Fibroblast of skin of left quadriceps (primary cell): ENCODE measurements around the gene EDNRA.

Experiments
- DNase-seq, 2 experiments: peaks; one replicate each; pipeline ENCODE4 v3.0.0-alpha.2; 2013; ENCODE audit warnings: low read depth in 2 of 2

EDNRA gene

GRCh38 chr4:147498031-147498660 is 17.2 kb downstream of the EDNRA start:
- DNase-seq, result peak; percentile 69 to 70

DNA sequence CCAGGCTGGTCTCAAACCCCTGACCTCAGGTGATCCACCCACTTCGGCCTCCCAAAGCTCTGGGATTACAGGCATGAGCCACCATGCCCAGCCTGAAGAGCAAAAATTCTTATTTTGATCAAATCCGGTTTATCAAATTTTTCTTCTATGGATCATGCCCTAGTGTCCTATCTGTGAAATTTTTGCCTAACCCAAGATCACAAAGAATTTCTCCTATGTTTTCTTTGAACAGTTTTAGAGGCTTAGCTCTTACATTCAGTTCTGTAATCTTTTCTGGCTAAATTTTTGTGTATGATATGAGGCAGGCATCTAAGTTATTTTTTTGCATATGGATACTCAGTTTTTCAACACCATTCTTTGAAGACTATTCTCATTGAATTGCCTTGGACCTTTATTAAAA is 27.4 kb downstream of the EDNRA start:
- DNase-seq, result no peak

- DNase-seq, result no peak
These were observed 28.5 kb downstream of the EDNRA start for GRCh38 chr4:147509386-147509785.

- peak; percentile 64 to 67 for DNase-seq
These were observed 30.2 kb downstream of the EDNRA start for GRCh38 chr4:147510962-147511668.

DNA sequence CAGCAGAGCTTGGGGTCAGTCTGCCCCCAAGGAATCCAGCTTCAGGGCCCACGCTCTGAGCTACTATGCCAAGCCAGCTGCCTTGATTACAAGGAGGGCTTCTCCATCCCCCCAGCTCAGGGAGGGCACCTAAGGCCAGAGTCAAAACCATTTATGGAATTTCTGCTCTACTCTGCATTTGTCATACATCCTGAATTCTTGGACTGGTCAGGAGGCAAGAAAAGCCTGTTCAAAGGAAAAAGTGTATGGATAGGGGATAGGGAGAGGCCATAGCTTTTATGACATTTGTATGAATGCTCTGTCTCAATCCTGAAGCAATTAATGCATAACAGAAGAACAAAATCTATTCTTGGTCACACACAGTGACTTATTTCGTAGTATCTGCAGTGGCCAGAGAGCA is 32.2 kb downstream of the EDNRA start:
- DNase-seq, result no peak

DNA sequence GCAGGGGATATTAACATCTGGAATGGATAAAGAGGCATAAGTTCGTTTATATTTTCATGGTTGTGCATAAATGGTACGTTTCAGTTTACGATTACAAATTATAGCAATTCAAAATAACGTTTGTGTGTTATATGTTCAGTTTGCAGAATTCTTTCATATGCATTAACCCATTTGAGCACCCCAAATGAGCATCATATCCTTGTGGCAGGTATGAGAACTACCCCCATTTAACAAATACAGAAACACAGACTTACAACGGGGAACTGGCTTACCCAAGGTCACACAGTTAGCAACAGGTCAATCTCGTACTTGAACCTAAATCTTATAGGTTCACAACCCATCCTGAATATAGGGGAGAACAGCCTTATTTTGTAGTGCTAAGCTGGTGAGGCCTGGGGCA is 33.1 kb downstream of the EDNRA start:
- DNase-seq, result no peak

- DNase-seq, result no peak
These were observed 34.5 kb downstream of the EDNRA start for GRCh38 chr4:147515220-147515936.

- DNase-seq, result no peak
These were observed 35.2 kb downstream of the EDNRA start for GRCh38 chr4:147516133-147516532.

DNA sequence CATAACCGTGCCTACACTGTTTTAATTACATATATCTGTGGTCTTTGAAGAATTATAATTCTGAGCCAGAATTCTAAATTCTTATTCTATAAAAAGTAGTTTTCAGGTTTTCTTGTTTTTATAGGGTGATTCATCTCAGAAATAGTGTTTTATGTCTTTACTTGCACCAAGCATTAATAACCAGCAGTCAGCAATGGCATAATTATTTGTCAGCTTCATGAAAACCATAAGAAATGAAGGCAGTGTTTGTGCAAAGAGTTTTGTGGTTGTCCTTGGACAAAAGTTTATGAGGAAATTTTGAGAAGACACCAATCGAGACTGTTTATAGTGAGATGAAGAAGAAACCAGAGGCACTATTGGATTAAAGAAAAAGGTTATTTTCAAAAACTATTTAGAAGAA is 37.2 kb downstream of the EDNRA start:
- peak; percentile 51 to 56 for DNase-seq

DNA sequence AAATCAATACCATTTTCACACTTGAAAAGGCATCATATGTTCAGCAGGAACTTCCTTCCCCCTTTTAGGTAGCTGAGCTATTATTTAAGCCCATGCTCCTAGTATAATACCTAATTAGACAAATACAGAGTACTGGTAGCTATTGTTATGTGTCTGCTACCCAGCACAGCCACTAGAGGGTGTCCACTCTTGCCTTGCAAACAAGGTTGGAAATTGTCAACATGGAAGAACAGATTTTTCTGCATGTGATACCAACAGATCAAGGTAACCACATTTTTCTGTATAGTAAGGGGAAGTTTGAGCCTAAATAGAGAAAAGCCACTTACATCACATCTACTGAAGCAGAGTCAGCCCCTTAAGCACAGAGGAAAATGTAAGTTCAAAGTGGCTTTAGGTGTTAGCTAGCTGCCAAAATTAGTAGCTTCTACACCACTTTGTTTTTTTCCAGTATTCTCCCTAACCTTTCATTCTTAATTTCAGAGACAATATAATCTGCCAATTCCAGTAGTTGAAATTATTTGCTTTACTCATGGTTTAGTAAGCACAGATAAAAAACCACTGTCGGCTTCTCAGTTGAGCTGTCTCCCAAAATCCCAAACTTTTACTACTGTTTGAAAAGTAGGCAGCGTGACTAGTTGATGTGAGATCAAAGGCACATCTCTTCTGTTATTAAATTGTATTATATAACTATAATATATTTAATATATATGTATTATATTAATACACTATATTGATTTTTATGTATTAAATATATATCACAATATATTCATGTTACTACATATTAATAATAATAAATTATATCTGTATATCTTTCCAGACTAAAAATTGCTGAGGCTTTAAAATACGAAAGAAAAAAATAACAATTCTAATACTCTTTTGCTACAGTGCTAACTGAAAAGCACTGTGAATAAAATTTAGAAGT is 38.2 kb downstream of the EDNRA start:
- peak in 1 of 2 experiments; percentile 55 for DNase-seq

GRCh38 chr4:147524601-147525000 is 43.7 kb downstream of the EDNRA start:
- DNase-seq, result no peak

GRCh38 chr4:147525494-147526271 is 44.8 kb downstream of the EDNRA start:
- DNase-seq, result no peak

GRCh38 chr4:147526272-147526654 is 45.4 kb downstream of the EDNRA start:
- no peak for DNase-seq

DNA sequence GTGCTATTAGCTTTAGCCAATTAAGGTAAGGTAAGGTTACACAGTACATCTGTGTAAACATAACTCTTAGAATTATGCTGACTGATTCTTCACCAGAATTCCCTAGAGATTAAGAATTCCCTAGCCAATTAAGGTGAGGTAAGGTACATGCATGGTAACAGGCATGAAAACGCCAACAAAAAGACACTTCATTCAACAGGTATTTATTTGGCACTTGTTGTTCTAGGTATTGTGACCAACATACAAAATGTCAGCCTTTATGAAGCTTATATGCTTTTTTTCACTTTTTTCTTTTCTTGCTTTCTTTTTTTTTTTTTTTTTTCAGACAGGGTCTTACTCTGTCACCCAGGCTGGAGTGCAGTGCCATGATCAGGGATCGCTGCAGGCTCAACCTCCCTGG is 47.2 kb downstream of the EDNRA start:
- DNase-seq, result no peak

DNA sequence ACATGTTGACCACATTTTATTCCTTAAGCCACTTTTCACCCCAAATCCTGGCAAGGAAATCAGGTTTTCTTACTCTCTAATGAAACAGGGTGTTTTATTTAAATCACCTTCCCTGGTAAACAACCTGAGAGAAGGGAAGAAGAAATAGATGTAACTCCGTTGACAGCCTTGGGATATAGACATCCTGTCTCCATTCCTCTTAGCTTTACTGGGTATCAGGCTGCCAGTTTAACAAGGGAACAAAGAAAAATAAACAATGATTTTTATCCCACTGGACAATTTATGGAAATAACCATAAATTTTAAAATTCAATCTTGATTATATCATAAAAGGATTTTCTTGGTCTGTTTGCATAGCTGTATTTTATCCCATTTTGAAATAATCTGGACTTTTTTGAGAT is 49.2 kb downstream of the EDNRA start:
- no peak for DNase-seq

GRCh38 chr4:147530723-147531122 is 49.8 kb downstream of the EDNRA start:
- DNase-seq, result no peak

- DNase-seq, result peak in 1 of 2 experiments; percentile 34
These were observed 52.0 kb downstream of the EDNRA start for GRCh38 chr4:147532896-147533295.

DNA sequence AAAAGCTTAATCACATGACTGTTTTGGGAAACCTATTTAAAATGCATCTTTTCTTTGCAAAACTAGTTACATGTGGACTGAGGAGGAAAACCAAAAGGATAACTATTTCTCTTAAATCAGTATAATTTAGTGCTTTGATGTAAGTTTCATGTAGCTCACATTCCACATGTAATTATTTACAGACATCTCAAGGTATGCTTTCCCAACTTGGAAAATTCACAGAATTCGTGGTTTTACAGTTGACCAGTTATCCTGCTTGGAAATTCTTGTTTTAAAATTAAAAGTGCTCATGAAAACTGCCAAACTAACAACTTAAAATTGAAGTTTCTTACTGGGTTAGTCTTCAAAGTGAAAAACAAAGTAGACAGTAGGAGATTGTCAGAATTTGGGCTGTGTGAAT is 52.4 kb downstream of the EDNRA start:
- DNase-seq, result peak; percentile 60 to 64

DNA sequence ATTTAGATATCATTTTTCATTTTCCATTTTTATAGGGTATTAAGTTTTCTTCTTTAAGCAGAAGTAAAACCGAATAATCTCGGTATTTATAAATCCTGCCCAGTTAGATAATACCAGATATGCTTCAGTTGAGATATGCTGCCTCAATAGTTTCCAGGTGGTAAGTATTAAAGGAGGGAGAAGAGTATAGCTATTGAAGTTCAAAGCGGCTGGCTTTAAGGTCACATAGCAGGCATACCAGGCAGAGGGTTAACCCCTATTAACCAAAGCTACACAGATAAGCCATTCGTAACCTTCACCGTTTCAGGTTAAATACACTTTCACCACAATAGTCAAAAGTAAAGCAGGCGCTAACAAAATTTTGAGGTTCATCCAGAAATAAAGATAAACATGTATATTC is 54.2 kb downstream of the EDNRA start:
- DNase-seq, result no peak

- DNase-seq, result no peak
These were observed 57.8 kb downstream of the EDNRA start for GRCh38 chr4:147538711-147539110.

DNA sequence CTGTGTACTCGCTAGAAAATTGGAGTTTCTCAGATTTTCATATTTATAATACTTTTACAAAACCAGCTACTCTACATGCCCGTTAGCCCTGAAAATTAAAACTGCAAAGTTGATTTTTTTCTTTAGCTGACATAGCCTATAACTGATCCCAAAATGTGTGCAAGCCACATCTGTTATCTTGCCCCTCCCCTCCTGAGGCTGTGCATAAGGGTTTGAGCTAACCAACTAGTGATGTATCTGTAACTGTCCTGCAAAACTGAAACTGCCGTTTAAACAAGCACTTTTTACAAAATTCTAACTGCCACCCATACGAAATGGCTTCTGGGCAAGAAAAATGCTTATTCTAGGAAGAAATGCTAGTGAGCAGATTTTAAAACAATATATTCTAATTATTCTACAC is 59.1 kb downstream of the EDNRA start:
- DNase-seq, result no peak
